Stimulated activated CD4-positive, alpha-beta T cell treated with anti-CD3 and anti-CD28 coated beads, Interleukin-2, amount 100 ng/mL, for 4 hours (primary cell): ENCODE results near the gene CFAP58.

Experiments
- DNase-seq: peaks from one replicate; pipeline ENCODE4 v3.0.0-alpha.2; 2020; ENCODE audit warnings: low read depth

CFAP58 gene

DNA sequence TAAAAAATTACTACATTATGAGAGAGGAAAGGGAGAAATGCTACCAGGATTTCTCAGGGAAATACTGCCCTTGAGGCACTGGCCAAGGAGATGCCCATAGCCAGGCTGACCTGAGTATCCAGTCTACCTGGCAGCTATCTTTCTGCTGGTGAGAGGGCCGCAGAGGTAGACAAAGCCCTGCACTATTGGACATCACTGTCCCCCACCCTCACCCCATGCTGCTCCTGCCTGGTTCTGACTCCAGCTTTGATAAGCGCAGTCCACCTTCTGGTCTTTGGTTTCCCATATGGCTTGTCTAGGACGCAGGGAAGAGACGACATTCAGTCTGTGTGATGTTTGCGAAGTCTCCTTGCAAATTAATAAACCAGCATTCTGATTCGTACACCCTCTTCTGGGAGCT lies 19.1 kb upstream of the CFAP58 start:
- no peak for DNase-seq

DNA sequence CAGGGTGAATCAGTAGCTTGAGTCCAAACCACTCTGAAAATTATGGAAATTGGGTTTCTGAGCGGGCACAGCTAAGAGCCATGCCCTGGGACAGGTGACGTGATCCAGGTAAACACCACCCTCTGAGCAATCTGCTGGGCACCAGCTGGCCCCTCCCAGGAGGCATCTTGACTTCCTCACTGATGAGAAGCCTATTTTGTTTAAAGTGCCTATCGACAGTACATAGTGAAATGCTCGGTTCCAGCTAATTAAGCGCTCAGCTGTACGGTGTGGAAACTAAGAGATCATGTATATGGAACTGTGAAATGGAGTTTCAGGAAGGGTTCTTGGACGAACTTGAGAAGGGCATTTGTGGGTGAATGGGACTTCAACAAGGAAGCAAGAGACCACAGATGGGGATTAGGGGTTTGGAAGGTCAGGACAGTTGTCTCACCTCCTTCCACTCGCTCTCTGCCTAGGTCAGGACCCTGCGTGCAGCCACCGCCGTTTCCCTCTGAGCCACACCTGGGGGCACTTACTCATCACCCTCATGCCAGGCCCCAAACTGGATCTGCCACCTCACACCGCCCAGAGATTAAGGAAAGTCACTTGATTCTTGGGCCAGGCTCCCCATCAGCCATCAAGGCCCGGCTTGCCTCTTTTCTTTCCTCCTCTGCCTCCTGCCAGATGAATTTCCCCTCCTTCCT lies 18.5 kb upstream of the CFAP58 start:
- no peak for DNase-seq

DNA sequence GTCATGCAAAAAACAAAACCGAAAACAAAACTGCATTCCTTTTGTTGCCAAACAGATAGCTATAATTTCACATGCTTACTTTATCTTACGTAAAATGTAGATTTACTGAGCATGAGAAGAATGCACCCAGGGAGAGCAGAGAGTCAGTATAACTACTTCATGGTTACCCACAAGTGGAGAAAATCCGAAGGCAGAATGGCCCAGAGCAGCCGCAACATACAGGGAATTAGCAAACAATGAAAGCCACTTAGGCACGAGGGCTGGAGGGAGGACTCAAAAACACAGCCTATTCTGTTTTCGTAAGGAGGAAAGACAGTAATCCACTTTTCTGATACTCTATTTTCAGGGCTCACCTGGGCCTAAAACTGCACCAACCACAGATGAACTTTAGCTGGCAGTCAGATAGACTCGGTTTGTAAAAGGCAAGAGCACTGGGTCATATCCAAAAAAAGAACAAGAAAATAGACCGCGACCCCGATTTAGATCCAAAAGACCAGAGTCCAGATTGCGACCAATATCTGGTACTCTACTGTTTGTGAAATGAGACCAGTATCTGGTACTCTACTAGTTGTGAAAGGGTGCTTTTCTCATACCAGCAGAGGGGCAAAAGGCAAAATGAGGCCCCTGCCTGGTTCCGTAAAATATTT lies 16.7 kb upstream of the CFAP58 start:
- DNase-seq, result no peak

DNA sequence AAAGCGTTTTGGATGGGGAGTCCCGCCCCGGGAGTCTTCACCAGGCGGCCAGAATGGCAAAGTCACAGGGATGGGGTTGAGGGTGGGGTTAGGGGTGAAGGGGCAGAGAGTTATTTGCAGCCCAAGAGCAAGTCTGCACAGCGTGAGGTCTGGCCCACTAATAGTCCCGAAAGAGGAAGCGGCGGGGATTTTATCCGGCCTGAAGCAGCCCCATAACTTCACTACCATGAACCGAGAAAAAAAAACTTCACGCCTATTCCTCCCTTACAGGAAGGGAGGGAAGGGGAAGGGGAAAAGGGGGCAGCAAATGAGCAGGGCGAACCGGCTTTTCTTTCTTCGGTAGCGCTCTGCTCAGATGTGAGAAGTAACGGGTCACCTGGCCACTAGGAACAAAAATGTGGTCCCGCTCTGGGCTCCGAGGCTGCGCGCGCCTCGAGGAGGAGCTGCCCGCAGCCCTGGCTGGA lies 16.1 kb upstream of the CFAP58 start:
- DNase-seq, result no peak

DNA sequence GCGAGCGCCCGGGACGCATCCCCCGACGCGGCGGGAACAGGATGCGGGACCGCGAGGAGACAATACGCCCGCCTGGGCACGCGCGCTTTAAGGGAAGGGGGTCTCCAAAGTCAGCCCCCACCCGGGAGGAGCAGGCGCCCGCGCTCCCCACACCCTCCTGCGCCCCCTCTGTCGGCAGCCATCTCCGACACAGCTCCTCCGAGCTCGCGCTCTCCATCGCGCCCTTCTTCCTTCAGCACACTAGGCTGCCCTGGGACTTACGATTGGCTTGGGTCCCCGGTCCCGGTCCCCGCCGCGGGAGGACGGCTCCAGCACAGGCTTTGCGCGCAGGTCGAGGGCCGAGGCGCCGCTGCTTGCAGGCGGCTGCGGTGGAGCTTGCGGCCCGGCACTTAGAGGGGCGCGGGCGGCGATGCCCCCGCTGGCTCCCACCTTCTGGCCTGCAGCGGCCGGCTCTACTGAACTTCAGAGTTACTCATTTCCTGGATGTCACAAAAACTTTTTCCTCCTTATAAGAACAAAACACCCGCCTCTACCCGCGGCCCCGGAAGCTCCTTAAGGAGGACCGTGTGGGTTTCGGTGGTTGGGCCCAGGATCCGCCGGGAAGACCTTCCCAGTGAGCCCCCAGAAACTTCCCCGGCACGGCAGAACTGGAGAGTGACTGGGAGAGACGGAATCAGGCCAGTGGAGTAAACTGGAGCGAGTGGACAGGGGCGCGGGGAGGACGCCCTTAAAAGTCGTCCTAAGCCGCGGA lies 15.5 kb upstream of the CFAP58 start, which contains the start of gene ITPRIP:
Gene ITPRIP (minus strand): TSS at position 481 of the 751 bp plus-strand sequence. CDS start 22,414 bp downstream, outside the sequence.
- DNase-seq, result peak; percentile 54

DNA sequence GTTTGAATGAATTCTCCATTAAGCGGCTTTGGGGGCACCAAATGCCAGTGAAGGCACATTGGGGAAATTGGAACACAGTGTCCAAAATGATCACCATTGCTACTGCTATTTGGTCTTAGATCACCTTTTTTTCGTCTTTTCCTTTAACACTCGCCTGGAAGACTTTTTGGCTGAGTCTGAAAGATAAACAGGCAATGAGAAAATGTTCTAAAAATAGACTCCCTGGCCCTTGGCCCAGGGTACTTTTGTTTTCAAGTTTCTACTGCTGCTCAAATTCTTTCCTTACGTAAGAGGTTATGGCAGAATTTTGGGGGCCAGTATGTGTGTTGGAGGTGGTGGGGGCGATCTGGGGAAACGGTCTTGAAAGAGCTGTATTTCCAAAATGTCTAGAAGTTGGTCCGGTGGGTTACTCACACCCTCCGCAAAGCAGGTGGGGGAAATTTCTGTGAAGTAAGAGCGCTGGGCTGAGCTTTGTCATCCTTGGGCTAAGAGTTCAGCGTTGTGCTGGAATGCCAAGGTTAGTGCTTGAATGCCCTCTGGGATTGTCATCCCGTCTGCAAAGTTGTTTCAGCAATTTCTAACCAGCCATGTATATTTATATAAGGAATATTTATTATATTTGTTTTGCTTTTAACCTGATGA lies 14.0 kb upstream of the CFAP58 start:
- DNase-seq, result no peak

DNA sequence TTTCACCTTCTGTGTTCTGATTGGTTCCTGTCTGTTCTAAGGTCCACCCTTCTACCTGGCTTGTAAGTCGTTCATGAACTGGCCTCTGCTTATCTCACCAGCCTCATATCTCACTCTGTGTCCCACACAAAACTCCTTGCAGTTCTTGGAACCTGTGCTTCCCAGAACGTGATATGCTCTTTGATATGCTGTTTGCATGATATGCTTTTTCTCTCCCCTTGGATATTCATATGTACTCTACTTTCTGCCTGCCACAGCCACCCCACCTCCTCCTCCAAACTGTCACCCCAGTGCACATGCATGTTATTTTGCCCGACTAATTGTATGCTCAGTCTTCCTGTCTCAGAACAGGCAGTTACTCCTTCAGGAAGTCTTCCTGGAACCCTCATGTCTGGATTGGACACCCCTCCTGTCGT lies 13.5 kb upstream of the CFAP58 start:
- DNase-seq, result no peak

DNA sequence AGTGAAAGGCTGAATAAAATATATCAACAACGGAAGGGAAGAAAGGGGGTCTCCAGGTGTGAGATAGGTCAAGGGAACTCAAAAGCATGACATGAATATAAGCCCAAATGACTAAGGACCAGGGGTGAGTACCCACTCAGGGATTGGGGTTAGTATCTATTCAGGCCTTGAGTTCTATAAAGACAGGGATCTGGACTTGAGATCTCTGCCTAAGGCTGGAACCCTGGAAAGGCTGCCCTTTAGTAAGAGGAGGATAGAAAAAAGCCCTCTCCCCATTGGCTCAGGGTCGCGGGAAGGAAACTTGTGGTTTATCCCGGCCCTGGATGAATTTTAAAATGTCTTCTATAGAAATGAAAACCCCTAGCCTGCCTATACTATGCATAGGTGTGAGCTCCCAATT lies 13.0 kb upstream of the CFAP58 start:
- no peak for DNase-seq

DNA sequence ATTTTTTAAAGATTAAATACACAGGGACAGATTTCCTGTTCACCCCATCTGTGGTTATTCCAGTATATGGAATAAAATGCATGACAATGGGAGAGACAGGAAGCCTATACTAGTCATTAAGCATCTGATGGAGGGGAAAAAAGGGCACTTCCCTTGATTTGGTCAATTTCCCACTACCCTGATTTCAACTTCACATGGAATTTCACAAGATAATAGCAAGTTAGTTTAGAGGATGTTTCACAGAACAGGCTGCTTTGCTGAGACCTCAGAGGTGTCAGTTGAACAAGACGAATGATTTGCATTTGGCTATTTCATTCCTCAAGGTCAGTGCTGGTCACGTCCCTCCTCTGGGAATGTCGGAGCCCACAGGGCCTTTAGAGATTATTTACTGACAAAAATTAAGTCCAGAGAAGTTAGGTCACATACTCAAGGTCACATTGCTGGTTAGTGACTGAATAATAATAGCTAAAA lies 10.7 kb upstream of the CFAP58 start:
- DNase-seq, result no peak

DNA sequence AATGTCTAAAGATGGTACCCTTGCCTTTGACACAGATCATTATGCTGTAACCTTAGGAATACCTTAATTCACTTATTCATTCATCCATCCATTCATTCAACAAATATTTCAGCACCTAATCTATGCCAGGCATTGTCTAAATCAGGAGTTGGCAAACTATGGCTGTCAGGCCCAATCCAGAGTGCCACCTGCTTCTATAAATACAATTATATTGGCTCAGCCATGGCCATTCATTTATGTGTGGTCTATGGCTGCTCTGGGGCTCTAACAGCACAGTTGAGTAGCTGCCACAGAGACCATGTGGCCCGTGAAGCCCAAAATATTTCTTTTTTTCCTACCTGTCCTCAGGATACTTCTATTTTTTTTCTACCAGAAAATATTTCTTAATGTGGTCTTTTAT lies 9.4 kb upstream of the CFAP58 start:
- DNase-seq, result no peak

DNA sequence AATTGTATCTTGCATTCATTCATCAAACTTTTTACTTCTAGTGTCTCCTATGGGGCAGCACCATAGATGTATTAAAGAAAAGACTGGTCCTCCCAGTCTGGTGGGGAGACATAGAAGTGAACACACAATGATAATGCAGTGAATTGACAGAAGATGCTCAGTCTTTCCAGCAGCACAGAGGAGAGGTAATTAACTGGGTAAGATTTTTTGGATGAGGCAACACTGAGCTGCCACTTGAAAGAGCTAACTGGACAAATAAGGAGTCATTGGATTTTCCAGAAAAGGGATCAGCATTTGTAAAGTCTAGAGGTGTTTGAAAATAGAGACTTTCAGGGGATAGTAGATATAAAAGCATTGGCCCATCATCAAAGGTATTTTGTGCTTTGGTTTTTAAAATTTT lies 8.1 kb upstream of the CFAP58 start:
- DNase-seq, result no peak

DNA sequence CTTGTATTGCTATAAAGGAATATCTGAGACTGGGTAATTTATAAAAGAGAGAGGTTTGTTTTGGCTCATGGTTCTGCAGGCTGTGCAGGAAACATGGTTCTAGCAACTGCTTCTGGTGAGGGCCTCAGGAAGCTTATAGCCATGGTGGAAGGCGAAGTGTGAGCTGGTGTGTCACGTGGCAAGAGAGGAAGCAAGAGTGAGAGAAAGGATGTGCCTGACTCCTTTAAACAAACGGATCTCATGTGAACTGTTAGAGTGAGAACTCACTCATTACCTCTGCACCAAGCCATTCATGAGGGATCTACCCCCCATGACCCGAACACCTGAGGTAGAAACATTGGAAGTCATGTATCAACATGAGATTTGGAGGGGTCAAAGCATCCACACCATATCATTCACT lies 7.7 kb upstream of the CFAP58 start:
- DNase-seq, result no peak

DNA sequence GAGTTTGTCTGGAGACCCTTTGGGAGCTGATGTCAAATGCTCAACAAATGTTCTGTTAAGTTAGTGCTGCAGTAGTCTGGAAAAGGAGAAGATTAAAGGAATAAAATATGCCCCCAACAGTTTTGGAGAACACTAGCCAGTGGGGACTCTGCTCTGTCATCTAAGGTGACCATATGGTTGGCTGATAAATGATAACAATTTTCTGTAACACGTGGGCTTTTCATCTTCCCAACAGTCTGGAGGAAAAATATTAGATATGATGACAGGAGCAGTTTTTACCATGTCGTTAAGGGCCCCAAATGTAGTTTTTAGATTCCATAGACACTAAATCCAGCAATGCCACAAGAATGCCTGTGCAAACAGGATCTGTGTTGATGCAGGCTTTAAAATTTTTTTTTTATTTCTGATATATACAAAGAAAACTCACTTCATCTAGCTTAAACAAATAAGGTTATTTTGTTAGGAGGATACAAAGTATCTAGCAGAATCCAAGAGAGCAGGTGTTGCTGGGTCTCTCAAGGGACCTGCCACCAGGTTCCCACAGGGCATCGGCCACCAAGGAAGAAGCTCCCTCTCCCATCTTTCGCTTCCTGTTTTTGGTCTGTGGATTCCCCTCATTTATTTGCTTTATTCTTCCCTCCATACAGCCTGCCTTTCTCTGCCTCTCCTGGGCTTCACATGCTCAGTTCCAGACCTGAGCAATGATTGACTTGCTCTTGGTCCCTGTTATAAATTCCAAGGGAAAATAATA lies 6.2 kb upstream of the CFAP58 start:
- no peak for DNase-seq

DNA sequence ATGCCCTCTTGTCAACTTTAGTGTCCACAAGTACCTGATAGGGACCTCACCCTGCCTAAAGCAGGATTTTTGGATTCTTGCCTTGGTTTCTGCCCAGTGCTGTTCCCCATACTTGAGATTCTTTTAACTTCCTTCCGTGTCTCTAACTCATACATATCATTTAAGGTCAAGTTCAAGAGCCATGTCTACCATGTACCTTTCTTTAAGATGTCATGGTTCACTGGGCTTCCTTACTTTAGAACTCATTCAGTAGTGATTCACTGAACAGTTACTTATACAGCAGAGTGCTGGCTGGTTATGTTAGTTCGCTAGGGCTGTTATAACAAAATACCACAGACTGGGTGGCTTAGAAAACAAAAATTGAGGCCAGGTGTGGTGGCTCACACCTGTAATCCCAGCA lies 5.0 kb upstream of the CFAP58 start:
- DNase-seq, result no peak

DNA sequence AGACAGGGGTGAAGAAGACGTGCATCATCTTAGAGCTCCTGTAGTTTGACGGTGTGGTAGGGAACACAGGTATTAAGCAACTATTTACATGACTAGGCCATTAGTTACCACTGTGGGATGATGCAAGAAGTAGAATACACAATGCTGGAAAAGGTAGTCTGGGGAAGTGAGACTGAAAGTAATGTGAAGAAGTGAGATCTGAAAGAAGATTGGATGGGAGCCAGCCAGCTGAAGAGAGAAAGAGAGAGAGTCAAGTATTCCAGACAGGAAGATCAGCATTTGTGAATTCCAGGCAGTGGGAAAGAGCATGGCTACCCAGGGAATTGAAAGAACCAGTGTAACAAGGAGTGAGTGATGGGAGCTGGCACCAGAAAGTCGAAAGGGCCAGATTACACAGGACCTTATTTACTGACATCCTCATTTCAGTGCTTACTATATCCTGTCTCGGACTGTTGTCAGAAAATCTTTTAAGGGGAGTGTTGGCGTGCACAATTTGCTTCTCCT lies 4.0 kb upstream of the CFAP58 start:
- no peak for DNase-seq

DNA sequence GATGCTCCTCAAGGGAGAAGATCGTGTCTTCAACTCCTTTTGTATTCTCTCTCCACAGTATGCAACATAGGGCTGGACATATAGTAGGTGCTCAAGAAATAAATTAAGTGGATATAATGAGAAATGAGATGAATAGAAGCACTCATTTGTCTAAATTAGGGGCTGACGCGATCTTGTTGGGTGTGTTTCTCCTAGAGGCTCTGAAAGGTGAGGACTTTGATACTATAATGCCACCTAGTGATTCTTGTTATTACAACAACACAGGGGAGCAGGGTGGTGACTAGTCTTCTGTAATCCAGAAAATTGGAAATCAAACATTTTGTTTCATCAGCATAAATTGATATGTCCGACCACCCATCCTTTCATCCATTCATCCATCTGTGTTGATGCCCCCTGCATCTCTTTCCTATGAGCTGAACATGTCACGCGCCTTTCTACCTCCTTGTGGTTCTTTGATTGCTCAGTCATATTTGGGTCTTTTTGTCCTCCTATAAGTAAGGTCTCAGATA lies 3.5 kb upstream of the CFAP58 start:
- DNase-seq, result no peak

DNA sequence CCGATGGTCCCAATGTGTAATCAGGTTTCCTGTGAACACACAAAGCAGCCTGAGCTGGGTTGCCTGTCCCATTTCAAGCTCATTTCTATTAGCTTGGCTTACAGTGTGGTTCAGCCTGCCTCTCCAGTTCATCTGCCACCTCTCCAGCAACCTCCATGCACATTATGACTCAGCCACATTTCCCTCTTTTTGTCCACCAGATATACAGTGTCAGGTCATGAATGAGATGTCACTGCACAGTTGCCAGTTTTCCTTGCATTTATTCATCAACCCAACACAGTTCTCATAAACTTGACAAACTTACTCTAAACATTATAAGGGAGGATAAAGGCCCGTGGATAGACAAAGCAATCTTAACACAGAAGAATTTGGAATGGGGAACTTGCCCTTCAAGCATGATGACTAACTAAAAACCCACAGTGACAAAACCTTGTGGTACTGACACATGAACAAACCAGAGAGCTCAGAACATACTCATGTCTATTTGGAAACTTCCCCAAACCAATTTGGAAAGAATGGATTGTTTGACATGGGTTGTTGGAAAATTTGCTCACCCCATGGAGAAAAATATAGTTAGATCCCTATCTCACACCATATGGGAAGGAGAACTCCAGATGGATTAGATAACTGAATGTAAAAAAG lies 2.5 kb upstream of the CFAP58 start:
- DNase-seq, result no peak

DNA sequence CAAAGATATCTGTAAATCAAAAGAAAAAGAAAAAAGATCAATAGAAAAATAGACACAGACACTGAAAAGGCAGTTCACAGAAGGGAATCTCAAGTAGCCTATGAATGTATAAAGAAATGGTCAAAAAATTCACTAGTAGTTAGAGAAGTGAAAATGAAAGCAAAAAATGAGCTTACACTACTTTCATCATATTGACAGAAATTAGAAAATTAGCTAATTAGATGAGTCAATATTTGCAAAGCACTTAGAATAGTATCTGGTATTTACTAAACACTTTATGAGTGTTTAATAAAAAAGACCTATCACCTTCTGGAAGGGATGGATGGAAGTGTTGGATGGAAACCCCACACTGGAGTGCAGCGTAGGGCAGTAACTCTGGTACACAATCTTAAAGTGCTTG lies 1.7 kb upstream of the CFAP58 start:
- DNase-seq, result no peak

DNA sequence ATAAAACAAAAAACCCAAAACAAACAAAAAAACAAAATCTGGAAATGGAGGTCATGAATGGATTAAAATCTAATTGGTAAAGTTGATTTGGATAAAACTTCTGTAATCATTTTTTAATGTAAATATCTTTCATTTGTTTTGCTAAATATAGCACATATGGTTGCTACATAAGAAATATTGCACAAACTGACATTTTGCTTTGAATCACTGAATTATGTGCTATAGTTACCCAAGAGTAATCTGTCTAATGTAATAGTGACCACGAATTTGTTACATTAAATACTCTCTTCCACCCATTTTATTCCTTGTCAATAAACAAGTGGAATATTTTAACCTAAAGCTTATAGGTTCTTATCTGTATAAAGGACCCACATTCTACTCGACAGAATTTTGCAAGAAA lies 6.2 kb downstream of the CFAP58 start:
- no peak for DNase-seq

DNA sequence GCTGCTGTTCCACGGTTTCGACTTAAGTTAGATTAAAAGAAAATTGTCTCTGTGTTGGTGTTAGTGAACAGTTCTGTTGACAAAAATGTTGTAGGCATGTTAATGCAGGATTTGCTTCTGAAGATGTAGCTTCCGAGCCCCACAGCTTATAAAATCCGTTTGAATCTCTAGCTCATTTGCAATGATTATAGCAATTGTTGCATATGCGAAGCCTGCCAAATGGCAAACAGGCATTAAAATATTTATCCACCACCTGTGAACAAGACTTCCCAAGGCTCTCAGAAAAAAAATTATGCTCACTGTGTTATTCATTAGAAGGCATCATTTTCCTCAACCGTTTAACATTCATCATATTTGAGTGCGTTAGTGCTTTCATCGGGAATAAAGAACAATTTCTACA lies 14.3 kb downstream of the CFAP58 start:
- no peak for DNase-seq

DNA sequence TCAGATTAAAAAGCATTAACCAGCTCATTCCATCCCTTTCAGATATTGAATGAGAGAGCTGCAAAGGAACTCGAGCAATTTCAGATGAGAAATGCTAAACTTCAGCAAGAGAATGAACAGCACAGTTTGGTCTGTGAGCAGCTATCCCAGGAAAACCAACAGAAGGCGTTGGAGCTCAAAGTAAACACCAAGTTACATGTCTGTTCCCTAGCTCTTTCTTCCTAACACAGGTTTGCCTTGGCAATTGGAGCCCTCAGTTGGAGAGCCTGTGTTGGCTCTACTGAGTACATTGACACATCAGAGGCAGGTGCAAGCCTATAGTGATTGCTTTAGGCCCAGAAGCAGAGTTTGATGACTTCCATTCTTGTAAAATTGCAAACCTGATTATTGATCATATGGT lies 14.7 kb downstream of the CFAP58 start:
- no peak for DNase-seq
